Measurements from ENCODE around the gene ACTG2.
A peak's percentile ranks its signal among the peaks of the same experiment; 100 is the strongest.

Gene ACTG2

DNA sequence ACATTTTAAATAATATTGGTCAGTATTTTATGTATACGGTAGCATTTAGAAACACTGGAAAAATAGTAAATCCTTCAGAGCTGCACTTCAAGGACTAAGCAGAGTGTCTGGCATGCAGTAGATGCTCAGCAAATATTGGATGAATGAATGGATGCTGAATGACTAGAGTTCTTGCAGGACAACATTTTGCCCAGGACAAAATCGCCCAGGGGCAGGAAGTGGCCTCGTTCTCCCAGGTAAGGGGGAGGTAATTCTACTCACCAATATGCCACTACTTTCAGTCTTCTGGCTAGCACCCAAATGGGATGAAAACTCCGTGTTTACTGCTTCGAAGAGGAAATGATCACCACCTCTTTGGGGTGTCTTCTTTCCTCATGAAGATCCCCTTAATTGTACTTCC is 29.9 kb downstream of the ACTG2 start:
- no peak overlapping the region for H4K8ac ChIP-seq (ENCODE audit: low read depth, low read length)
- H3K9me3 ChIP-seq (ENCODE audit: insufficient read depth, low read depth, low read length), result no peaks in the 10 kb centered on the region
- H3K18ac ChIP-seq (ENCODE audit: low read length), result no peak overlapping the region
- H3K9ac ChIP-seq (ENCODE audit: low read length), result no peak overlapping the region
- H3K4me2 ChIP-seq (ENCODE audit: low read length), result no peak overlapping the region
- peaks cover 4% of the 10 kb centered on the region for H3K79me2 ChIP-seq (ENCODE audit: control insufficient read depth, insufficient read depth, low read length, poor library complexity)
- no peak overlapping the region for H2AFZ ChIP-seq (ENCODE audit: insufficient read depth, low read length, poor library complexity)
- WGBS (ENCODE audit: extremely low coverage, insufficient coverage, insufficient read length), result no CpG with 5 or more reads among the region's 5 CpGs
- no peaks in the 10 kb centered on the region for H3K36me3 ChIP-seq (ENCODE audit: control insufficient read depth in 1 of 2, insufficient read depth in 2 of 2, low read length in 2 of 2)
- peaks cover 5 to 7% of the 10 kb centered on the region in 2 experiments for H3K4me1 ChIP-seq (ENCODE audit: control insufficient read depth in 1 of 2, insufficient read depth in 2 of 2, low read length in 2 of 2)
- H2BK5ac ChIP-seq (ENCODE audit: low read depth, low read length, poor library complexity), result no peak overlapping the region
- H3K14ac ChIP-seq (ENCODE audit: low read length), result no peak overlapping the region
- H4K91ac ChIP-seq (ENCODE audit: low read depth, low read length), result no peak overlapping the region
- DNase-seq, result peak in 1 of 2 donors; percentile 83
- H3K23ac ChIP-seq (ENCODE audit: low read length), result no peak overlapping the region
- H2AK5ac ChIP-seq (ENCODE audit: low read length), result no peak overlapping the region
- H3K27me3 ChIP-seq (ENCODE audit: insufficient read depth, low read length), result no peaks in the 10 kb centered on the region
- no peak overlapping the region for H3K27ac ChIP-seq (ENCODE audit: low read depth, low read length)
- no peak overlapping the region for H4K12ac ChIP-seq (ENCODE audit: low read depth, low read length)
- no peak overlapping the region for H3K4me3 ChIP-seq (ENCODE audit: low read depth, low read length)
- no peak overlapping the region for H2BK12ac ChIP-seq (ENCODE audit: low read length)
- H3K4ac ChIP-seq (ENCODE audit: low read depth, low read length), result no peak overlapping the region
- peaks cover 4% of the 10 kb centered on the region for H3K79me1 ChIP-seq (ENCODE audit: low read length)
- no peak overlapping the region for H2BK120ac ChIP-seq (ENCODE audit: insufficient read depth, low read length, poor library complexity)

DNA sequence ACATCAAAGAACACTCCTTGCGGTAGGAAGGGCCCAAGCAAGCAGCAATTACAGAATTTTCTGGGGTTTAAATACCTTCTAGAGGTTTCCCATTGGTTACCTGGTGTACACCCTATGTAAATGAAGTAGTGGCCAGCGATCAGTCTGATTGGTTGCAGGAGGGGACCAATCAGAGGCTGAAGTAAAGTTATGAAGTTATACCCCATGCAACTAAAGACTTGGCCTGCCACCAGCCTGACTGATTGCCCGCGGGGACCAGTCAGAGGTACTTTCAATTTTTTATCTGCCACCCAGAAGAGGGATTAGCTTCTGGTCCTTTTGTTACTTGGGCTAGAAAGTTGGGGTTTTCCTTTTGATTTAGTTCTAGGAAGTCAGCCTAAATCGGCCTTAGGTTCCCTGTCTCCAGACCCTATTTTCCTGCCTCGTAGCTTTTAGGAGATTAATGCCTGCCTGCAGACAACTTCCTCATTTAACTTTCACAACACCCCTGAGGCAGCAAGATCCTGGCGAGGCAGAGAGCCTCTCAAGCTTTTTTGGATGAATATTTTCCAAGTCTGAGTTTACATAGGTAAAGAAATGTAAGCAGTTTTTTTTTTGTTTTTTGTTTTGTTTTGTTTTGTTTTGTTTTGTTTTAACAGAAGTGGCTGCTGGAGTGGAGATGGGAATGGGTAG is 32.4 kb downstream of the ACTG2 start:
- Histone ChIP-seq H4K91ac (ENCODE audit: low read depth, low read length) (no peak overlapping the region), H2BK5ac (ENCODE audit: low read depth, low read length, poor library complexity) (no peak overlapping the region), H3K27ac (ENCODE audit: low read depth, low read length) (no peak overlapping the region), H2AK5ac (ENCODE audit: low read length) (no peak overlapping the region), H3K4ac (ENCODE audit: low read depth, low read length) (no peak overlapping the region), H2AFZ (ENCODE audit: insufficient read depth, low read length, poor library complexity) (no peak overlapping the region), H3K36me3 (ENCODE audit: control insufficient read depth in 1 of 2, insufficient read depth in 2 of 2, low read length in 2 of 2) (no peaks in the 10 kb centered on the region), H3K9me3 (ENCODE audit: insufficient read depth, low read depth, low read length) (no peaks in the 10 kb centered on the region), H4K8ac (ENCODE audit: low read depth, low read length) (peak overlapping the region; percentile 55), H3K23ac (ENCODE audit: low read length) (no peak overlapping the region), H3K14ac (ENCODE audit: low read length) (no peak overlapping the region), H4K12ac (ENCODE audit: low read depth, low read length) (no peak overlapping the region), H3K79me2 (ENCODE audit: control insufficient read depth, insufficient read depth, low read length, poor library complexity) (peaks cover 4% of the 10 kb centered on the region), H2BK12ac (ENCODE audit: low read length) (no peak overlapping the region), H3K79me1 (ENCODE audit: low read length) (peaks cover 4% of the 10 kb centered on the region), H3K4me2 (ENCODE audit: low read length) (no peak overlapping the region), H3K9ac (ENCODE audit: low read length) (no peak overlapping the region), H2BK120ac (ENCODE audit: insufficient read depth, low read length, poor library complexity) (no peak overlapping the region), H3K18ac (ENCODE audit: low read length) (no peak overlapping the region), H3K4me1 (ENCODE audit: control insufficient read depth in 1 of 2, insufficient read depth in 2 of 2, low read length in 2 of 2) (peaks cover 7 to 8% of the 10 kb centered on the region in 2 experiments), H3K27me3 (ENCODE audit: insufficient read depth, low read length) (no peaks in the 10 kb centered on the region), H3K4me3 (ENCODE audit: low read depth, low read length) (no peak overlapping the region)
- WGBS (ENCODE audit: extremely low coverage, insufficient coverage, insufficient read length), result no CpG with 5 or more reads among the region's 7 CpGs
- DNase-seq, result no peak

DNA sequence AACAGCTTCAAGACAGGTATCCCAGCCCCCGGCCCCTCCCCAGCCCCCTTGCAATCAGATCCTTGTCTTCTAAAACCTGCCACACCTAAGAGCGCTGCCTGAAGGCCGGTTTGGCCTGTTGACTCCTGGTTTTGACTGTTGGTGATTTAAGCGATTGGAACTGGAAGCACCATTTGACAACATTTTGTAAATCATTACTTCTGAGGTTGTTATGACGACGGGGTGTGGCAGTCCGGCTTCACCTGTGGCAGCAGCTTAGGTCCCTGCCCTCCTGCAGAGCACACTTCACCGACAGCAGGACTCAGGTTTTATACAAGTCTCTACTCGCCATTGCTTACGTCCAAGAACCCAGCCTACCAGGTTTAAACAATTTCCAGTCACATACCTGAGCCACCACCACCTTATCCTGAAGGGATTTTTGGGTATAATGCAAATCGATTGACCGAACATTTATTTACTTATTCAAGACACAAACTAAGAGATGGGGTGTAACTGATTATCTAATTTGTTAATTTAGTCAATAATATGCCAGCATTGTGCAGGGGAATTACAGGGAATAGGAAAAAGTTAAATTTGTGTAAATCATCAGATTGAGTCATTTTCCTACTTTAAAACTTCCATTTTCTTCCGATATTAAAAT is 33.2 kb downstream of the ACTG2 start:
- Histone ChIP-seq H3K4me2 (ENCODE audit: low read length) (no peak overlapping the region), H2AK5ac (ENCODE audit: low read length) (no peak overlapping the region), H3K9ac (ENCODE audit: low read length) (no peak overlapping the region), H3K27me3 (ENCODE audit: insufficient read depth, low read length) (no peaks in the 10 kb centered on the region), H3K4me1 (ENCODE audit: control insufficient read depth in 1 of 2, insufficient read depth in 2 of 2, low read length in 2 of 2) (peaks cover 4 to 6% of the 10 kb centered on the region in 2 experiments), H3K79me1 (ENCODE audit: low read length) (peaks cover 4% of the 10 kb centered on the region), H3K79me2 (ENCODE audit: control insufficient read depth, insufficient read depth, low read length, poor library complexity) (peaks cover 4% of the 10 kb centered on the region), H3K23ac (ENCODE audit: low read length) (no peak overlapping the region), H2AFZ (ENCODE audit: insufficient read depth, low read length, poor library complexity) (peak overlapping the region; percentile 59), H3K27ac (ENCODE audit: low read depth, low read length) (no peak overlapping the region), H3K4ac (ENCODE audit: low read depth, low read length) (no peak overlapping the region), H2BK5ac (ENCODE audit: low read depth, low read length, poor library complexity) (no peak overlapping the region), H3K9me3 (ENCODE audit: insufficient read depth, low read depth, low read length) (no peaks in the 10 kb centered on the region), H3K18ac (ENCODE audit: low read length) (no peak overlapping the region), H3K36me3 (ENCODE audit: control insufficient read depth in 1 of 2, insufficient read depth in 2 of 2, low read length in 2 of 2) (no peaks in the 10 kb centered on the region), H3K14ac (ENCODE audit: low read length) (no peak overlapping the region), H2BK120ac (ENCODE audit: insufficient read depth, low read length, poor library complexity) (no peak overlapping the region), H4K8ac (ENCODE audit: low read depth, low read length) (peak overlapping the region; percentile 97), H4K12ac (ENCODE audit: low read depth, low read length) (peak overlapping the region; percentile 89), H3K4me3 (ENCODE audit: low read depth, low read length) (no peak overlapping the region), H4K91ac (ENCODE audit: low read depth, low read length) (peak overlapping the region; percentile 61), H2BK12ac (ENCODE audit: low read length) (peak overlapping the region; percentile 18)
- no CpG with 5 or more reads among the region's 13 CpGs for WGBS (ENCODE audit: extremely low coverage, insufficient coverage, insufficient read length)
- DNase-seq, result peak; percentile 29 to 66

DNA sequence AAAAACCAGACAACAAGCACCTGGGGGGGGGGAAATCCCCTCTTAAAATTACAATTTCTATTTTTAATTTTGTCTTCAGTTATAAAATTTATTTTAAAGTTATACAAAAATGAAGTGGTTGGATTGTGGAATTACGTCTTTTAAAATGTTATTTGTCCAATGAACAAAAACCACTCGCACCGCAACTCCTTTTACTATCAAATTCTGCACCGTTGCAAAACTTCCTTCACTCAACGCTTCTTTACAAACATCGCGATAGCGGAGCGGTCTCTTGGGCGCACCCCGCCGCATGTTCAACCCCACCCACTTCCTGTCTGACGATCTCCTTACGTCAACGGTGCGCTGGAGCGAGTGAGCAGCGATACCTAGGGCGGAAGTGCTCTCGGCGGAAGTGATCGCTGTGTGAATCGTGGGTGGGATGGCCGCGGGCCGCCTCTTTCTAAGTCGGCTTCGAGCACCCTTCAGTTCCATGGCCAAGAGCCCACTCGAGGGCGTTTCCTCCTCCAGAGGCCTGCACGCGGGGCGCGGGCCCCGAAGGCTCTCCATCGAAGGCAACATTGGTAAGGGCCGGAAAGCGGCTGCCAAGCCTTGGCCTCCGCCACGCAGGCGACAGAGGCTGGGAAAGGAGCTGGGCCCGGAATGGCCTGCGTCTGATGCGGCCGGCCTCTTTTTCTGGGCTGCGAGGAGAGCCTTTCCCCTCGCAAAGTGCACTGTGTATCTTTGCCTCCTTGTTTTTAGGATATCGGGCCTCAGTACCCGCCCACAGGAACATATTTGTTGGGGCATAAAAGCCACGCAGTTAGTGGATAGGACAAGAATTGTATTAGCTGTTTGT is 33.9 kb downstream of the ACTG2 start, which contains the start of gene DGUOK:
DGUOK (plus strand) TSS at position 388 of the 835 bp plus-strand sequence; CDS start at position 419, 31 bp downstream.
- peaks cover 4% of the 10 kb centered on the region for H3K79me2 ChIP-seq (ENCODE audit: control insufficient read depth, insufficient read depth, low read length, poor library complexity)
- no CpG with 5 or more reads among the region's 50 CpGs for WGBS (ENCODE audit: extremely low coverage, insufficient coverage, insufficient read length)
- peak within 1 kb of the TSS; percentile 95 for H3K4ac ChIP-seq (ENCODE audit: low read depth, low read length)
- peak; percentile 99 to 100 for DNase-seq
- no peaks in the 10 kb centered on the region for H3K9me3 ChIP-seq (ENCODE audit: insufficient read depth, low read depth, low read length)
- H2BK5ac ChIP-seq (ENCODE audit: low read depth, low read length, poor library complexity), result peak within 1 kb of the TSS; percentile 87
- peak within 1 kb of the TSS; percentile 89 for H4K12ac ChIP-seq (ENCODE audit: low read depth, low read length)
- H4K8ac ChIP-seq (ENCODE audit: low read depth, low read length), result peak within 1 kb of the TSS; percentile 98
- no peak within 1 kb of the TSS for H3K23ac ChIP-seq (ENCODE audit: low read length)
- H3K18ac ChIP-seq (ENCODE audit: low read length), result peak within 1 kb of the TSS; percentile 73
- peaks cover 0 to 2% of the 10 kb centered on the region in 2 experiments for H3K36me3 ChIP-seq (ENCODE audit: control insufficient read depth in 1 of 2, insufficient read depth in 2 of 2, low read length in 2 of 2)
- H2AFZ ChIP-seq (ENCODE audit: insufficient read depth, low read length, poor library complexity), result peak within 1 kb of the TSS; percentile 85
- peak within 1 kb of the TSS; percentile 97 for H3K9ac ChIP-seq (ENCODE audit: low read length)
- peak within 1 kb of the TSS; percentile 86 for H3K14ac ChIP-seq (ENCODE audit: low read length)
- peak within 1 kb of the TSS; percentile 52 for H2BK120ac ChIP-seq (ENCODE audit: insufficient read depth, low read length, poor library complexity)
- H2AK5ac ChIP-seq (ENCODE audit: low read length), result peak within 1 kb of the TSS; percentile 76
- H3K27ac ChIP-seq (ENCODE audit: low read depth, low read length), result peak within 1 kb of the TSS; percentile 20
- peaks cover 4% of the 10 kb centered on the region for H3K79me1 ChIP-seq (ENCODE audit: low read length)
- peak within 1 kb of the TSS; percentile 89 for H3K4me3 ChIP-seq (ENCODE audit: low read depth, low read length)
- H3K4me1 ChIP-seq (ENCODE audit: control insufficient read depth in 1 of 2, insufficient read depth in 2 of 2, low read length in 2 of 2), result peaks cover 0 to 3% of the 10 kb centered on the region in 2 experiments
- H4K91ac ChIP-seq (ENCODE audit: low read depth, low read length), result peak within 1 kb of the TSS; percentile 84
- H3K4me2 ChIP-seq (ENCODE audit: low read length), result peak within 1 kb of the TSS; percentile 72
- H3K27me3 ChIP-seq (ENCODE audit: insufficient read depth, low read length), result no peaks in the 10 kb centered on the region
- peak within 1 kb of the TSS; percentile 18 for H2BK12ac ChIP-seq (ENCODE audit: low read length)

Measured in trophoblast cell (in vitro differentiated cells and primary cell).